Activated T-helper 9 cell treated with anti-CD3 and anti-CD28 coated beads, Interleukin-2, amount 50 U/mL, for 16 hours (primary cell): ENCODE data around the gene TRIM33.
"Not testable (repeated sequence)": the region's sequence is repeated elsewhere in the genome, so short reads cannot be mapped to it uniquely, and the experiment has no call there.

Experiments
- DNase-seq: peaks from one replicate; pipeline ENCODE4 v3.0.0-alpha.2; 2020; ENCODE audit warnings: low read depth

The TRIM33 gene

GRCh38 chr1:114510274-114511031 is 550 bp downstream of the TRIM33 start:
- peak; percentile 20 for DNase-seq

- no peak for DNase-seq
Observed at GRCh38 chr1:114509596-114510273, 1.3 kb downstream of the TRIM33 start.

GRCh38 chr1:114508386-114508898 is 2.6 kb downstream of the TRIM33 start:
- no peak for DNase-seq

GRCh38 chr1:114507513-114507912 is 3.5 kb downstream of the TRIM33 start:
- no peak for DNase-seq

GRCh38 chr1:114505148-114505561 is 5.8 kb downstream of the TRIM33 start:
- no peak for DNase-seq

- DNase-seq: no peak
Observed at GRCh38 chr1:114503916-114504422, 7.0 kb downstream of the TRIM33 start.

- DNase-seq: no peak
Observed at GRCh38 chr1:114502080-114502479, 8.9 kb downstream of the TRIM33 start.

- DNase-seq: no peak
Observed at GRCh38 chr1:114499478-114499877, 11.5 kb downstream of the TRIM33 start.

- DNase-seq: no peak
Observed at GRCh38 chr1:114496089-114496488, 14.9 kb downstream of the TRIM33 start.

- DNase-seq: no peak
Observed at GRCh38 chr1:114495486-114495885, 15.5 kb downstream of the TRIM33 start.

GRCh38 chr1:114492978-114493377 is 18.0 kb downstream of the TRIM33 start:
- no peak for DNase-seq

GRCh38 chr1:114490274-114490693 is 20.7 kb downstream of the TRIM33 start:
- DNase-seq: no peak

- DNase-seq: no peak
Observed at GRCh38 chr1:114488739-114489138, 22.3 kb downstream of the TRIM33 start.

GRCh38 chr1:114485286-114485685 is 25.7 kb downstream of the TRIM33 start:
- DNase-seq: no peak

GRCh38 chr1:114482585-114482984 is 28.4 kb downstream of the TRIM33 start:
- DNase-seq: no peak

GRCh38 chr1:114479636-114480035 is 31.4 kb downstream of the TRIM33 start:
- DNase-seq: not testable (repeated sequence)

GRCh38 chr1:114479134-114479533 is 31.9 kb downstream of the TRIM33 start:
- no peak for DNase-seq

GRCh38 chr1:114473796-114474195 is 37.2 kb downstream of the TRIM33 start:
- DNase-seq: no peak

- DNase-seq: no peak
Observed at GRCh38 chr1:114472408-114472807, 38.6 kb downstream of the TRIM33 start.

- no peak for DNase-seq
Observed at GRCh38 chr1:114470681-114471080, 40.3 kb downstream of the TRIM33 start.

GRCh38 chr1:114468710-114469468 is 42.1 kb downstream of the TRIM33 start:
- no peak for DNase-seq

- DNase-seq: no peak
Observed at GRCh38 chr1:114468047-114468446, 43.0 kb downstream of the TRIM33 start.
